B cell (primary cell): ENCODE results near the gene RUFY1. TPM values are rescaled to one million over a fixed set of nuclear protein-coding genes. Genes with fewer than 3 reads are reported as not detected.

ENCODE experiments used
- ATAC-seq: fragments of 200-7000 bp; cut with Tn5 transposase; one replicate; pipeline ENCODE4 v1.10.0; 2021; ENCODE audit warnings: low read depth, mild to moderate bottlenecking, moderate number of reproducible peaks, moderate library complexity
- CTCF ChIA-PET: fragments of 350-600 bp; sonication (Branson Sonifier 250); formaldehyde crosslinking; loops from one replicate; lab custom pipeline; 2021; ENCODE audit warnings: antibody characterized with exemption, inconsistent platforms; lab: Charles Lee
- POLR2A ChIA-PET: fragments of 350-600 bp; sonication (Branson Sonifier 250); formaldehyde crosslinking; loops from one replicate; lab custom pipeline; 2021; ENCODE audit warnings: antibody characterized with exemption; lab: Charles Lee
- DNase-seq: peaks from one replicate; pipeline ENCODE4 v3.0.0; 2013
- H2AFZ ChIP-seq: 2 replicates; pipeline ENCODE4 v1.6.1; 2012; ENCODE audit warnings: mild to moderate bottlenecking, low read depth, low read length; ENCODE audit not compliant: insufficient read depth, poor library complexity, severe bottlenecking
- H3K27ac ChIP-seq, 2 donors: 1 replicate in 1 of 2; 2 replicates in 1 of 2; pipeline ENCODE4 v1.5.1; 2012 to 2013; ENCODE audit warnings: low read length in 2 of 2, mild to moderate bottlenecking in 2 of 2, moderate library complexity in 1 of 2
- H3K27me3 ChIP-seq, 4 experiments: fragments of 200-600 bp in 1 of 4; sonication (generic) in 1 of 4; replicated peaks in 1 of 4; 1 replicate in 2 of 4; 2 replicates in 2 of 4; pipeline versions ENCODE4 v1.6.1 to v1.7.0; 2013 to 2016; ENCODE audit warnings: low read length in 3 of 4, mild to moderate bottlenecking in 2 of 4, mixed read lengths in 1 of 4, moderate library complexity in 1 of 4; ENCODE audit not compliant: insufficient read depth in 4 of 4, control insufficient read depth in 3 of 4; ENCODE audit errors: control extremely low read depth in 1 of 4
- H3K36me3 ChIP-seq, 2 experiments: replicated peaks in 1 of 2; 1 replicate in 1 of 2; 2 replicates in 1 of 2; pipeline versions ENCODE4 v1.6.1 to v1.7.1; 2013; ENCODE audit warnings: low read length in 1 of 2; ENCODE audit not compliant: insufficient read depth in 2 of 2, control insufficient read depth in 1 of 2; ENCODE audit errors: control extremely low read depth in 1 of 2, extremely low read depth in 1 of 2
- H3K4me1 ChIP-seq, 2 donors: fragments of 200-600 bp in 1 of 2; sonication (generic) in 1 of 2; 1 replicate in 1 of 2; 2 replicates in 1 of 2; pipeline versions ENCODE4 v1.5.1 to v1.6.1; 2013 to 2017; ENCODE audit warnings: low read length in 2 of 2; ENCODE audit not compliant: control insufficient read depth in 2 of 2, insufficient read depth in 2 of 2
- H3K4me2 ChIP-seq: replicated peaks from 2 replicates; pipeline ENCODE3; 2012; ENCODE audit warnings: mild to moderate bottlenecking, low read depth, low read length; ENCODE audit not compliant: poor library complexity, severe bottlenecking
- H3K4me3 ChIP-seq, 5 experiments: fragments of 200-600 bp in 1 of 5; sonication (generic) in 1 of 5; 1 replicate in 3 of 5; 2 replicates in 2 of 5; pipeline versions ENCODE4 v1.5.1 to v1.7.0; 2011 to 2016; ENCODE audit warnings: low read length in 4 of 5, mild to moderate bottlenecking in 4 of 5, low read depth in 2 of 5, control low read depth in 1 of 5, moderate library complexity in 1 of 5; ENCODE audit not compliant: insufficient read depth in 1 of 5; ENCODE audit errors: control extremely low read depth in 1 of 5, extremely low read depth in 1 of 5
- H3K79me2 ChIP-seq: fragments of 200-600 bp; sonication (generic); one replicate; pipeline ENCODE4 v1.6.0; 2016; ENCODE audit warnings: low read length; ENCODE audit not compliant: control insufficient read depth, insufficient read depth
- H3K9ac ChIP-seq: fragments of 200-600 bp; sonication (generic); 2 replicates; pipeline ENCODE4 v1.6.1; 2017; ENCODE audit warnings: mild to moderate bottlenecking, low read length, moderate library complexity
- H3K9me3 ChIP-seq, 3 donors: one replicate each; pipeline versions ENCODE4 v1.6.1 to v1.7.1; 2013; ENCODE audit warnings: low read length in 2 of 3; ENCODE audit not compliant: control insufficient read depth in 2 of 3, insufficient read depth in 1 of 3; ENCODE audit errors: control extremely low read depth in 1 of 3
- H4K20me1 ChIP-seq: 2 replicates; pipeline ENCODE4 v1.6.0; 2012; ENCODE audit warnings: mild to moderate bottlenecking, low read length; ENCODE audit not compliant: insufficient read depth, control insufficient read depth, poor library complexity, severe bottlenecking
- H3K27ac Mint-ChIP-seq: one replicate; pipeline ENCODE4 v1.8.0; 2021; ENCODE audit warnings: mixed read lengths
- H3K27me3 Mint-ChIP-seq: one replicate; pipeline ENCODE4 v1.8.0; 2021; ENCODE audit warnings: mixed read lengths
- H3K4me1 Mint-ChIP-seq: one replicate; pipeline ENCODE4 v1.8.0; 2021; ENCODE audit warnings: mixed read lengths
- H3K4me3 Mint-ChIP-seq: one replicate; pipeline ENCODE4 v1.8.0; 2021; ENCODE audit warnings: mixed read lengths
- H3K9me3 Mint-ChIP-seq: one replicate; pipeline ENCODE4 v1.8.0; 2022; ENCODE audit warnings: mixed read lengths; ENCODE audit not compliant: insufficient read depth
- CTCF ChIP-seq: fragments of 200-600 bp; IDR thresholded peaks from one replicate; pipeline ENCODE4 v1.8.0; 2022; ENCODE audit warnings: antibody characterized with exemption, mild to moderate bottlenecking
- EZH2 ChIP-seq: IDR thresholded peaks from 2 replicates; pipeline ENCODE4 v1.6.1; 2012; ENCODE audit warnings: borderline replicate concordance, low read depth, mild to moderate bottlenecking, moderate library complexity, low read length; ENCODE audit not compliant: insufficient read depth, poor library complexity, severe bottlenecking
- WGBS: methylation state at CpG from one replicate; pipeline ENCODE4 v1.1.5; 2013; ENCODE audit warnings: missing lambda C conversion rate; ENCODE audit not compliant: insufficient coverage; 5-methylcytosine and 5-hydroxymethylcytosine counted together
- intact Hi-C: fragments of 100-400 bp; cut with micrococcal nuclease; formaldehyde crosslinking; loops from one replicate; pipeline ENCODE4 v1.10.0; 2022
- polyA plus RNA-seq: library from polyadenylated mRNA; depleted of rRNA; stranded (reverse); fragments of >200 nt; gene quantifications from 2 replicates; pipeline ENCODE4 v1.2.3, GENCODE V29; 2012
- total RNA-seq, 2 donors: library from RNA; stranded (reverse); fragments of 120-200 nt in 1 of 2; gene quantifications; 1 replicate in 1 of 2; 2 replicates in 1 of 2; pipeline versions ENCODE4 v1.2.3 to v1.2.4, GENCODE V29; 2013 to 2022

The RUFY1 gene
- total and polyA plus RNA-seq, 2 donors (not counting 1 experiment from before 2014, with no cell fraction given) = 38.5 to 99.8 TPM

GRCh38 chr5:179585941-179586401 lies 35.6 kb downstream of the RUFY1 start:
- Histone ChIP-seq H3K79me2 (no peaks in the 10 kb centered on the region), H3K4me3 (no peak overlapping the region), H4K20me1 (no peaks in the 10 kb centered on the region), H3K36me3 (peaks cover 4 to 67% of the 10 kb centered on the region in 2 experiments), H3K9ac (no peak overlapping the region), H3K4me2 (no peak overlapping the region), H3K27ac (no peak overlapping the region), H3K9me3 (no peaks in the 10 kb centered on the region), H3K4me1 (no peaks in the 10 kb centered on the region), H3K27me3 (no peaks in the 10 kb centered on the region), H2AFZ (no peak overlapping the region)
- intact Hi-C loops = no loop called here
- ChIA-PET POLR2A (interaction anchor here (0.6 kb wide), 1 partner anchor 14 kb away, joined by 3 read pairs; no protein-coding TSS in a partner anchor), CTCF (no interaction called here)
- DNase-seq = no peak
- Mint-ChIP-seq H3K27ac (no peak overlapping the region), H3K4me1 (no peaks in the 10 kb centered on the region), H3K4me3 (no peak overlapping the region), H3K27me3 (no peaks in the 10 kb centered on the region), H3K9me3 (no peaks in the 10 kb centered on the region)
- 86% methylated on average over 5 of the region's 9 CpGs for WGBS
- ATAC-seq = no peak
- TF ChIP-seq EZH2 = no peak
- no peak for TF ChIP-seq CTCF

- no peaks in the 10 kb centered on the region for H3K4me1 Mint-ChIP-seq
- no peaks in the 10 kb centered on the region for H3K4me1 ChIP-seq
- H3K79me2 ChIP-seq = no peaks in the 10 kb centered on the region
- WGBS = 100% methylated on average over 1 of the region's 3 CpGs
- H3K9me3 Mint-ChIP-seq = no peaks in the 10 kb centered on the region
- no peaks in the 10 kb centered on the region for H4K20me1 ChIP-seq
- DNase-seq = no peak
- no peak overlapping the region for H3K4me3 Mint-ChIP-seq
- no peak overlapping the region for H3K27ac ChIP-seq
- ATAC-seq = no peak
- ChIA-PET CTCF (no interaction called here), POLR2A (no interaction called here)
- TF ChIP-seq EZH2 (no peak), CTCF (no peak)
- no peak overlapping the region for H3K9ac ChIP-seq
- no peaks in the 10 kb centered on the region for H3K27me3 ChIP-seq
- intact Hi-C loops = no loop called here
- H3K4me2 ChIP-seq = no peak overlapping the region
- H3K36me3 ChIP-seq = peaks cover 3 to 60% of the 10 kb centered on the region in 2 experiments
- no peaks in the 10 kb centered on the region for H3K9me3 ChIP-seq
- H2AFZ ChIP-seq = no peak overlapping the region
- no peak overlapping the region for H3K4me3 ChIP-seq
- no peaks in the 10 kb centered on the region for H3K27me3 Mint-ChIP-seq
- no peak overlapping the region for H3K27ac Mint-ChIP-seq
Observed at GRCh38 chr5:179588166-179588565, 37.8 kb downstream of the RUFY1 start.
